ENCODE measurements around the gene DAD1.

DAD1 gene

GRCh38 chr14:22535126-22535525 is 53.9 kb downstream of the DAD1 start:
- no peak for DNase-seq

DNA sequence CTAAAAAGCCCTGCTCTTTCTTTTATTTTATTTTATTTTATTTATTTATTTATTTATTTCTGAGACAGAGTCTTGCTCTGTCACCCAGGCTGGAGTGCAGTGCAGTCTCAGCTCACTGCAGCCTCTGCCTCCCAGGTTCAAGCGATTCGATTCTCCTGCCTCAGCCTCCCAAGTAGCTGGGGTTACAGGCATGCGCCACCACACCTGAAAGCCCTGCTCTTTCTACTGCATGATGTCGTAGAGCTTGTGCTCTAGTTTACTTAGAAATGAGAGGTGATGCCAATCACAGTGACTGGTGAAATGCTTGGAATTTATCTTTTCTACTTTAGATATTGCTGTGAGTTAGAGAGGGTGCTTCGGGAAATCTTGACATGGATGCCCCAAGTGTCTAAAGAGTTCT is 54.5 kb downstream of the DAD1 start:
- no peak for DNase-seq

DNA sequence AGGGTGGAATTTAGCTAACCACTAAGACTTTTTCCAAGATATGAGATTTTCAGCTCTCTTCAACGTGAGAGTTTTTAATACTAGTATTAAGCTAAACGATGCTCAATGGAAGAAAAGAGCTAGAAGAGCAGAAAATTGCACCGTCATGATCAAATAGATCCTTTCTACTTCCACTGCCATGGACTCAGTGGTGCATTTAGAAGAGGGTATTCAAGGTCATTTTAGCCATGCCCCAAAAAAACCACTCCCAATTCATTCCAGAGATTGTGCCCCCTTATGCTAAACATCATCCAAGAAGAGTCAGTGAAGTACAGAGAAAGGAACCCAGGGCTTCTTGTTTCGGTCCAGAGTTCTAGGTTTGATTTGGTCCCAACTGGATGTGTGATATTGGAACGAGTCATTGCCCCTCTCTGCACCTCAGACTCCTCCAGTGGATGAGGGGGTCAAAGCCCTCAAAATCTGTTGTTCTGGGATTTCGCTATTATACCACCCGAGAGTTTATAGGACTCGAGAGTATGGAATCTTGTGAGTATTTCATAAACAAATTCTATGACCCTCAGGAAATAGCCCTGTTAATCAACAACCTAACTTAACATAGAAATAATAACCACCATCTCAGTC is 55.2 kb downstream of the DAD1 start:
- no peak for DNase-seq

- no peak for DNase-seq
Observed at GRCh38 chr14:22533057-22533704, 55.8 kb downstream of the DAD1 start.

- no peak for DNase-seq
Observed at GRCh38 chr14:22532345-22533056, 56.5 kb downstream of the DAD1 start.

GRCh38 chr14:22531451-22532344 is 57.3 kb downstream of the DAD1 start:
- no peak for DNase-seq

GRCh38 chr14:22530127-22530526 is 58.9 kb downstream of the DAD1 start:
- DNase-seq = no peak

- no peak for DNase-seq
Observed at GRCh38 chr14:22526744-22527143, 62.3 kb downstream of the DAD1 start.

GRCh38 chr14:22526218-22526617 is 62.8 kb downstream of the DAD1 start:
- no peak for DNase-seq

DNA sequence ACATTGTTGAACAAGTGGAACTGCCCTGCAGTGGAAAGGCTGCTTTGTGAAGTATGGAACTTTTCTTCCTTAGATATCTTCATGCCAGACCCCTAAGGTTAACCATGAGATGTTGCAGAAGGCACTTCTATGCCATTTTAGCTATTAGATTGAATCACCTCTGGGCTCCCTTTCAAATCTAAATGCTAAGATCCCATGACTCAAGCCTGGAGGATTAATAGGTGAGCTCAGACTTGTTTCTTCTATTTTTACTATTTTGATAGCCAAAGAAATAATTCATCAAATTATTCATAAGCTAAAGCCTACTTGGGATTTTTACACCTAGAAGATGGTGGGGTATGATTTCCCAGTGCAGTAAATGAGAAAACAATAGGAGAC is 64.3 kb downstream of the DAD1 start:
- no peak for DNase-seq

- no peak for DNase-seq
Observed at GRCh38 chr14:22524115-22524783, 64.8 kb downstream of the DAD1 start.

DNA sequence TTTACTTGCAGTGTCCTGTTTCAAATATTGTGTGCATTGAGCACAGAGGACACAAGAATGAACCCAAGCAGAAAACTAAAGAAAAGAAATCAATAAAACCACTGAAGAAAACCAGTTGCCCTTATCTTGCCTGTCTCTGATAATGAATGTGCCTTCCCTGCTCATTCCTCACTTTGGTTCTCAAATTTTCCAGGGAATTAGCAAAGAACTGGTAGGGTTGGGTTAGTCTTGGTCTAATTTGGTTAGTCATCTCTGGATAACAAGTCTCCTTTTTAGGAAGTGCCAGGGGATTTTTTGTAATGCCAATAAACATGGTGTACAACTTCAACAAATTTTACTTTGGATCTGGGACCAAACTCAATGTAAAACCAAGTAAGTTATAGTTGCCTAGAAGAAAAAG is 65.7 kb downstream of the DAD1 start:
- DNase-seq = no peak

- no peak for DNase-seq
Observed at GRCh38 chr14:22522466-22522957, 66.5 kb downstream of the DAD1 start.

GRCh38 chr14:22521449-22522239 is 67.4 kb downstream of the DAD1 start:
- no peak for DNase-seq

DNA sequence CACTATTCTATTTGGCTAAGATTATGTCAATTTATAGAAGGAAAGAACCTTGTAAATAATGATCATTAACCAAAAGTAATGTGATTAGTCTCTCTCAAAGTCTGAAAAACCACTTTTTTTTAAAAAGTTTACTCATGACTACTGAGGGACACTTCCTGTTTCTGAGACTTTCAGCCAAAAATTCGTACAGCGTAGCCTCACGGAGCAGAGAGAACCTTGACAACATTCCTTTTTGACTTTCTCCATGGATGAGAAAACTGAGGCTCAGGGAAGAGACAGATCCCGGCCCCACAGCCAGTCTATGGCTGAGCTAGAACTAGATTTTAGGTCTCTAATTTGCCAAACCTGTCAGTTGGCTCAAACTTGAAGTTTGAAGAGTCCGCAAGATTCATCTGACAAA is 68.2 kb downstream of the DAD1 start:
- no peak for DNase-seq

DNA sequence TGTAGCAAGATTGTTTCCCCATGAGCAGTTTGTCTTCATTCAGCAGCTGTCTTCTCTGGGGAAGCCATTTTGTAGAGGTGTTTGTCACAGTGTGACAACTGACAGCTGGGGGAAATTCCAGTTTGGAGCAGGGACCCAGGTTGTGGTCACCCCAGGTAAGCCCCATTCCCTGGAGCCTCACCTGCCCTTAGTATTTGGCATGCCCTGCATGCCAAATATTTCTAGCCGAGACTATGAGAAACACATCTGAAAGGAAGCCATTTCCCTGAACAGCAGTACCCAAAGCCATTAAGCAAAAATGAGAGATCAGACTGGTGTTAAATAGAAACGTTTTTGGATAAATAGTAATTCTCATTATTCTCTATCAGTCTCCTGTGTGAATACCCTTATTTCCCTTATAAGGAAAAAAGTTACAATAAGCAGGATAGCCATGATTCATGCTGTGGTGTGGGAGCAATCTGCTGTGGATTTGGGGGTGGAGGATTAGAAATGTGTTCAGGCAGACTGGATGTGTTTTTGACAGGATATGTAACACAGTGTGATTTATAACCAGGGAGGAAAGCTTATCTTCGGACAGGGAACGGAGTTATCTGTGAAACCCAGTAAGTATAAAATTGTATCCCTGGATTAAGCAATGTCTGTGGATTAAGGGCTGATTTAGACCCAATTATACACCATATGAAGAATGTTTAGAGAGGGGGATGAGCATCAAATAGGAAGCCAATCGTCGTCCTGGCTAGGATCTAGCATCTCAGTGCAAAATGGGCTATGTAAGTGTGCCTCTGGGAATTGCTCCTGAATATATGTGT is 68.9 kb downstream of the DAD1 start:
- DNase-seq = no peak

DNA sequence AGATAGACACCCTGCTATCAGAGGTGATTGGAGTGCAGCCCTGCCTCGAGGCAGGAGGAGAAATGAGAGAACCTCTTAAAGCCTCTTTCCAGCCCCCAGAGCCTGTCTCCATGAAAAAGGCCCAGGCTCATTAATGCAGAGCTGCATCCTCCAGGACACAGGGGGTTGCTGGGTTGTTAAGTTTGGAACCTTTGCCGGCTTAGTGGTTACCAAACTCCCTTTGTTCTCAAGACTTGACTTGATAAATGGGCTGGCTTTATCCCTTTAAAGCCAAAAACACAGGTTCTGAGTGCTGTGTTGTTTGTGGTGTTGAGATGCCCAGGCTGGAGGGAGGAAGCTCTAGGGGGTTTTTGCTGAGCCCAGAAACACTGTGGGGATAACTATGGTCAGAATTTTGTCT is 71.0 kb downstream of the DAD1 start:
- no peak for DNase-seq

GRCh38 chr14:22517117-22517720 is 71.8 kb downstream of the DAD1 start:
- DNase-seq = no peak

- DNase-seq = no peak
Observed at GRCh38 chr14:22515929-22516328, 73.1 kb downstream of the DAD1 start.

All from NCI-H2081 (cell line).